ENCODE data around the gene MGAT3. TPM values are rescaled to one million over a fixed set of nuclear protein-coding genes. Genes with fewer than 3 reads are reported as not detected.

The MGAT3 gene
- total and polyA plus RNA-seq, 2 of the 13 experiments (the other 11 are each of a cell fraction or from before 2014, with no cell fraction given): 0.11 to 0.15 TPM

GRCh38 chr22:39530116-39530515 is 73.3 kb downstream of the MGAT3 start:
- Histone ChIP-seq H3K4me3 (replicated peaks in 1 of 3; ENCODE audit: insufficient read depth in 1 of 3, low read depth in 2 of 3, low read length in 3 of 3) (no peak overlapping the region), H3K36me3 (replicated peaks in 1 of 2; ENCODE audit: control insufficient read depth in 1 of 2, insufficient read depth in 2 of 2, low read length in 2 of 2) (peaks cover 2 to 15% of the 10 kb centered on the region in 2 experiments; a peak in 4 of 5 replicates), H3K9ac (ENCODE audit: insufficient read depth, low read depth, low read length) (no peak overlapping the region), H3K27me3 (ENCODE audit: control insufficient read depth in 1 of 2, insufficient read depth in 2 of 2, low read length in 2 of 2) (no peaks in the 10 kb centered on the region; a peak in 1 of 5 replicates), H3K79me2 (ENCODE audit: insufficient read depth, low read length) (peaks cover 21% of the 10 kb centered on the region), H4K20me1 (ENCODE audit: insufficient read depth, low read length) (peaks cover 29% of the 10 kb centered on the region), H2AFZ (ENCODE audit: low read length) (no peak overlapping the region), H3K4me2 (ENCODE audit: low read depth, low read length) (no peak overlapping the region), H3K4me1 (ENCODE audit: insufficient read depth, low read length) (peaks cover 82% of the 10 kb centered on the region), H3K9me3 (ENCODE audit: low read length) (no peaks in the 10 kb centered on the region), H3K27ac (ENCODE audit: extremely low read length, insufficient read depth, low read length) (no peak overlapping the region)
- ChIA-PET POLR2A (interaction anchor here (1.6 to 11.2 kb wide), 3 partner anchors 10 to 131 kb away, joined by 8 to 167 read pairs (median 75); partner anchors contain the start of genes ATF4, MIEF1 and TAB1), CTCF (ENCODE audit: low intra/inter-chr PET ratio, low total read pairs) (interaction anchor here (1.6 to 3.3 kb wide), 2 partner anchors 34 to 37 kb away, joined by 18 to 24 read pairs; no protein-coding TSS in a partner anchor)
- BruUV-seq (replicated peaks): no TSS peak
- FAIRE-seq (no peak), DNase-seq (ENCODE audit: low spot score) (no peak), ATAC-seq (no peak)
- intact Hi-C loops (cut with micrococcal nuclease; ENCODE audit: unreplicated experiment) (no loop called here), in situ Hi-C loops (cut with HindIII; ENCODE audit: extremely low pct_ligation_motif_present, low pct_unique_long_range_greater_than_20kb) (no loop called here)
- TF ChIP-seq ATAD3A (CRISPR knock-in tag; IDR thresholded peaks at IDR 0.05) (no peak), NAIF1 (CRISPR knock-in tag; IDR thresholded peaks at IDR 0.05; ENCODE audit: borderline replicate concordance) (no peak), TCF7 (IDR thresholded peaks at IDR 0.05; ENCODE audit: low read depth) (no peak), HNF4G (IDR thresholded peaks at IDR 0.05; ENCODE audit: borderline replicate concordance, low read depth, low read length) (no peak), HNF4G (CRISPR knock-in tag; IDR thresholded peaks at IDR 0.05; ENCODE audit: borderline replicate concordance, low read depth) (no peak), STAT5B (CRISPR knock-in tag; IDR thresholded peaks at IDR 0.05) (no peak), NBN (conservative IDR thresholded peaks at IDR 0.05) (no peak)
- 95% methylated on average over 6 of the region's 6 CpGs for WGBS (ENCODE audit: low lambda C conversion rate)

GRCh38 chr22:39530692-39531331 is 74.0 kb downstream of the MGAT3 start:
- no TSS peak for BruUV-seq (replicated peaks)
- POLR2A ChIA-PET: interaction anchor here (4.8 to 11.2 kb wide), 2 partner anchors 10 to 31 kb away, joined by 75 to 167 read pairs; partner anchors contain the start of genes ATF4 and MIEF1
- no peak for TF ChIP-seq PRDM10 (CRISPR knock-in tag; IDR thresholded peaks at IDR 0.05; ENCODE audit: low read depth)
- peak; percentile 52; the same call in 1 of the 2 replicates for TF ChIP-seq ZNF281 (CRISPR knock-in tag; IDR thresholded peaks at IDR 0.05; ENCODE audit: borderline replicate concordance)
- no peak for TF ChIP-seq RNF2 (conservative IDR thresholded peaks at IDR 0.05; ENCODE audit: low read depth)
- TF ChIP-seq XRCC5 (optimal IDR thresholded peaks at IDR 0.05; ENCODE audit: low read length): peak; percentile 20

More at GRCh38 chr22:39530692-39531331, 74.0 kb downstream of the MGAT3 start:
- FAIRE-seq (peak; percentile 26), DNase-seq (ENCODE audit: low spot score) (peak; percentile 57), ATAC-seq (no peak)
- Histone ChIP-seq H3K4me2 (ENCODE audit: low read depth, low read length) (peak overlapping the region; percentile 89), H3K4me1 (ENCODE audit: insufficient read depth, low read length) (peaks cover 78% of the 10 kb centered on the region), H3K9ac (ENCODE audit: insufficient read depth, low read depth, low read length) (0 out of 2 replicates have a peak overlapping the region, but pooled peaks have one; percentile 93), H3K36me3 (replicated peaks in 1 of 2; ENCODE audit: control insufficient read depth in 1 of 2, insufficient read depth in 2 of 2, low read length in 2 of 2) (peaks cover 2 to 15% of the 10 kb centered on the region in 2 experiments; a peak in 4 of 5 replicates), H3K27ac (ENCODE audit: extremely low read length, insufficient read depth, low read length) (no peak overlapping the region), H3K27me3 (ENCODE audit: control insufficient read depth in 1 of 2, insufficient read depth in 2 of 2, low read length in 2 of 2) (peaks cover 0 to 4% of the 10 kb centered on the region in 2 experiments; a peak in 3 of 5 replicates), H3K9me3 (ENCODE audit: low read length) (no peaks in the 10 kb centered on the region), H3K4me3 (replicated peaks in 1 of 3; ENCODE audit: insufficient read depth in 1 of 3, low read depth in 2 of 3, low read length in 3 of 3) (peak overlapping the region in 2 of 3 experiments; percentile 17 to 80; a peak in 1 of 6 replicates), H4K20me1 (ENCODE audit: insufficient read depth, low read length) (peaks cover 29% of the 10 kb centered on the region), H2AFZ (ENCODE audit: low read length) (no peak overlapping the region), H3K79me2 (ENCODE audit: insufficient read depth, low read length) (peaks cover 21% of the 10 kb centered on the region)
- in situ Hi-C loops (cut with HindIII; ENCODE audit: extremely low pct_ligation_motif_present, low pct_unique_long_range_greater_than_20kb) (no loop called here), intact Hi-C loops (cut with micrococcal nuclease; ENCODE audit: unreplicated experiment) (no loop called here)
- CTCF ChIA-PET (ENCODE audit: low intra/inter-chr PET ratio, low total read pairs): interaction anchor here (3.3 kb wide), 1 partner anchor 37 kb away, joined by 18 read pairs; no protein-coding TSS in a partner anchor
- 80% methylated on average over 6 of the region's 9 CpGs for WGBS (ENCODE audit: low lambda C conversion rate)
